Left renal pelvis (tissue), 4 donors: ENCODE measurements around the gene TPH2. TPM values are rescaled to one million over a fixed set of nuclear protein-coding genes. Genes with fewer than 3 reads are reported as not detected.

Source experiments
- polyA plus RNA-seq, 4 donors: library from polyadenylated mRNA; unstranded; fragments of 120-200 nt; gene quantifications; one replicate each; pipeline ENCODE4 v1.2.1, GENCODE V29; 2013; ENCODE audit not compliant: insufficient read length in 4 of 4

Gene TPH2
- polyA plus RNA-seq, 4 donors: 0.14 to 0.26 (median 0.22) TPM; not detected in 1

Other genes with a start within 250 kb of the TPH2 start
- gene RAB21, start 184.0 kb upstream of the TPH2 start, polyA plus RNA-seq: 10 to 100 TPM; 51.5 to 79.3 (median 66.6) TPM
- 10 to 100 TPM; 51.5 to 57.4 (median 55.7) TPM for gene TBC1D15, start 99.1 kb upstream of the TPH2 start, polyA plus RNA-seq